AG04450 (cell line): ENCODE data around the gene GPRASP3. TPM values are rescaled to one million over a fixed set of nuclear protein-coding genes. Genes with fewer than 3 reads are reported as not detected.
"Not testable (repeated sequence)": the region's sequence is repeated elsewhere in the genome, so short reads cannot be mapped to it uniquely, and the experiment has no call there.

Experiments used
- CTCF ChIA-PET: fragments of 300-600, 350-600 bp; formaldehyde crosslinking; extraction: SDS; loops from one replicate; lab custom pipeline; 2022; ENCODE audit warnings: antibody characterized with exemption, inconsistent platforms; lab: Charles Lee
- POLR2A ChIA-PET: fragments of 350-600 bp; formaldehyde crosslinking; extraction: SDS; loops from one replicate; lab custom pipeline; 2021; ENCODE audit warnings: antibody characterized with exemption, inconsistent platforms; lab: Yijun Ruan, JAX
- DNase-seq: peaks from one replicate; pipeline ENCODE4 v3.0.0-alpha.2; 2011; ENCODE audit warnings: low read depth, low spot score
- H3K27ac ChIP-seq: one replicate; pipeline ENCODE4 v1.5.1; 2012; ENCODE audit warnings: low read depth, low read length, control low read depth
- H3K27me3 ChIP-seq: one replicate; pipeline ENCODE4 v1.6.0; 2012; ENCODE audit warnings: low read length; ENCODE audit not compliant: control insufficient read depth, insufficient read depth
- H3K4me3 ChIP-seq: 2 replicates; pipeline ENCODE4 v1.5.1; 2011; ENCODE audit warnings: mild to moderate bottlenecking, low read depth, low read length, control low read depth
- H3K9me3 ChIP-seq: 2 replicates; pipeline ENCODE4 v1.5.1; 2012; ENCODE audit warnings: low read length; ENCODE audit not compliant: control insufficient read depth, insufficient read depth
- polyA minus RNA-seq: library from RNA; depleted of rRNA, polyadenylated mRNA; stranded (reverse); fragments of >200 nt; gene quantifications from 2 replicates; pipeline ENCODE4 v1.2.3, GENCODE V29; 2011; rRNA and poly(A)+ RNA removed
- polyA plus RNA-seq: library from polyadenylated mRNA; depleted of rRNA; stranded (reverse); fragments of >200 nt; gene quantifications from 2 replicates; pipeline ENCODE4 v1.2.3, GENCODE V29; 2011; rRNA removed
- TF ChIP-seq, protein P1 (sequence below): IDR thresholded peaks from 2 replicates; pipeline ENCODE4 v1.5.1; 2011; ENCODE audit warnings: low read depth, low read length, control low read depth, inconsistent platforms

The GPRASP3 gene, protein sequence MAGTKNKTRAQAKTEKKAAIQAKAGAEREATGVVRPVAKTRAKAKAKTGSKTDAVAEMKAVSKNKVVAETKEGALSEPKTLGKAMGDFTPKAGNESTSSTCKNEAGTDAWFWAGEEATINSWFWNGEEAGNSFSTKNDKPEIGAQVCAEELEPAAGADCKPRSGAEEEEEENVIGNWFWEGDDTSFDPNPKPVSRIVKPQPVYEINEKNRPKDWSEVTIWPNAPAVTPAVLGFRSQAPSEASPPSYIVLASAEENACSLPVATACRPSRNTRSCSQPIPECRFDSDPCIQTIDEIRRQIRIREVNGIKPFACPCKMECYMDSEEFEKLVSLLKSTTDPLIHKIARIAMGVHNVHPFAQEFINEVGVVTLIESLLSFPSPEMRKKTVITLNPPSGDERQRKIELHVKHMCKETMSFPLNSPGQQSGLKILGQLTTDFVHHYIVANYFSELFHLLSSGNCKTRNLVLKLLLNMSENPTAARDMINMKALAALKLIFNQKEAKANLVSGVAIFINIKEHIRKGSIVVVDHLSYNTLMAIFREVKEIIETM
- polyA plus RNA-seq = 5.3 and 6.9 TPM in 2 replicates
- polyA minus RNA-seq = 8.1 and 12.5 TPM in 2 replicates

DNA sequence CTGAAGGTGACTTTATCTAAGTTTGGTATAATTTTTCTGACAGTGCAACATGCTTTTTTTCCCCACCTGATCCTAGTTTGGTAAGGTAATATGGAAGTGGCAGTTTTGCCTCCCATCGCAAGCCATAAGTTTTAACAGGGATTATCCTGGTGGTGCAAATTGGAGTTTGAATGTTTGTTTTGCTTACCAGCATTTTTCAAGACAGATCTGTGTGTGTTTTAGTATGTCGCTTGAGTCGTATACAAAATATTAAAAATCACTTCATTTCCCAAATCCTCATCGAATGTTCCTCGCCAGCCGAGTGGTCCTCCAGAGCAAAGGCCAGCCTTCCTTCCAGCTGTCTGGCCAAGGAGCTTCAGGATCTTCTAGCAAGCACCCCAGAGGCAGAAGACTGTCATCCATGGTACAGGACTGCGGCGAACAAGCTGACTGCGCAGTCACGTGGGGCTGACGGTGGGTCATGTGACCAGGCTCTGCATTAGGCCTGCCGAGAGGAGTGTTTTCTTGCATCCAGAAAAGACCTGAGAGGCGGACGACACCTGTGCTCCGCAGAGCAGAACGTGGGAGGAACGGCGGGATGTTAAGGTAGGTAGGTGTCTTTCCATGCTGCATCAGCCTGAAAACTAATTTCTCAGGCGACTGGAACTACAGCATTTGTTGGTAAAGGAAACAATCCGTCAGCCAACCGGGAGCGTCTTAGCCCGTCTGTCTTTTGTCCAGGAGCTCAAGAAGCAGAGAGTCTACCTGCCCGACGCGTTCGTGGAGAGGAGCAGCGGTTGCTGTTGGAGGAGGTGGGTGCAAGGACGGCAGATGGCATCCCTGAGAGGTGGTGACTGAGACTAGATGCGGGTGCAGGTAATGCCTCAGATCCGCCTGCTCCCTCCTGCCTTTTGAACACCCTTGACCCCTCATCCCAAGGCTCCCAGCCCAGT is at the start of gene GPRASP3:
Gene GPRASP3, plus strand, starts transcription at position 507 of the 932 bp plus-strand sequence. CDS start 28,253 bp downstream, outside the sequence.
- TF ChIP-seq, protein P1, sequence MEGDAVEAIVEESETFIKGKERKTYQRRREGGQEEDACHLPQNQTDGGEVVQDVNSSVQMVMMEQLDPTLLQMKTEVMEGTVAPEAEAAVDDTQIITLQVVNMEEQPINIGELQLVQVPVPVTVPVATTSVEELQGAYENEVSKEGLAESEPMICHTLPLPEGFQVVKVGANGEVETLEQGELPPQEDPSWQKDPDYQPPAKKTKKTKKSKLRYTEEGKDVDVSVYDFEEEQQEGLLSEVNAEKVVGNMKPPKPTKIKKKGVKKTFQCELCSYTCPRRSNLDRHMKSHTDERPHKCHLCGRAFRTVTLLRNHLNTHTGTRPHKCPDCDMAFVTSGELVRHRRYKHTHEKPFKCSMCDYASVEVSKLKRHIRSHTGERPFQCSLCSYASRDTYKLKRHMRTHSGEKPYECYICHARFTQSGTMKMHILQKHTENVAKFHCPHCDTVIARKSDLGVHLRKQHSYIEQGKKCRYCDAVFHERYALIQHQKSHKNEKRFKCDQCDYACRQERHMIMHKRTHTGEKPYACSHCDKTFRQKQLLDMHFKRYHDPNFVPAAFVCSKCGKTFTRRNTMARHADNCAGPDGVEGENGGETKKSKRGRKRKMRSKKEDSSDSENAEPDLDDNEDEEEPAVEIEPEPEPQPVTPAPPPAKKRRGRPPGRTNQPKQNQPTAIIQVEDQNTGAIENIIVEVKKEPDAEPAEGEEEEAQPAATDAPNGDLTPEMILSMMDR = no peak
- POLR2A ChIA-PET = no interaction called here
- DNase-seq = peak; percentile 34
- no peak within 1 kb of the TSS for H3K27ac ChIP-seq
- no peaks in the 10 kb centered on the region for H3K27me3 ChIP-seq
- CTCF ChIA-PET = interaction anchor here (1.1 kb wide), 1 partner anchor 115 kb away, joined by 3 read pairs; no protein-coding TSS in a partner anchor
- H3K4me3 ChIP-seq = peak within 1 kb of the TSS; percentile 73
- no peaks in the 10 kb centered on the region for H3K9me3 ChIP-seq

DNA sequence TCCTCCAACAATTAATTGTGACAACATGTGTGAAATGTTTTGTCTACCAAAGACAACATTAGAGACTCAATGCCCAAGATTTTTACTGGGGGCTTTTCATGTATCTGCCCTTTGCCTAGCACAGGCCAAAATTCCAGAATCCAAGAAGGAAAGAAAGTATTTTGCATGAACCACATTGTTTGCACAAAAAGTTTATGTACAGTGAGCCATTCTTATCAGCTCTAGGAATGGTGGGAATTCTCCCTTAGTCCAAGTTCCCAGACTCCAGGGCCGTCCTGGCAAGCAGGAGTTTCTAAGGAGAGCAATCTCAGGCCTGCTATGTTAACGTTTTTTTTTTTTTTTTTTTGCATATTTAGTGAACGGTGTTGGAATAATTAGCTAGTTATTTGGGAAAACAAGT is 47.7 kb upstream of the GPRASP3 start:
- no peak overlapping the region for H3K27ac ChIP-seq
- DNase-seq = no peak
- no peak overlapping the region for H3K4me3 ChIP-seq
- CTCF ChIA-PET = interaction anchor here (0.6 kb wide), 1 partner anchor 42 kb away, joined by 3 read pairs; no protein-coding TSS in a partner anchor
- TF ChIP-seq, protein P1 = no peak
- H3K27me3 ChIP-seq = no peaks in the 10 kb centered on the region
- POLR2A ChIA-PET = interaction anchor here (0.8 kb wide), 1 partner anchor 13 kb away, joined by 3 read pairs; no protein-coding TSS in a partner anchor
- no peaks in the 10 kb centered on the region for H3K9me3 ChIP-seq

DNA sequence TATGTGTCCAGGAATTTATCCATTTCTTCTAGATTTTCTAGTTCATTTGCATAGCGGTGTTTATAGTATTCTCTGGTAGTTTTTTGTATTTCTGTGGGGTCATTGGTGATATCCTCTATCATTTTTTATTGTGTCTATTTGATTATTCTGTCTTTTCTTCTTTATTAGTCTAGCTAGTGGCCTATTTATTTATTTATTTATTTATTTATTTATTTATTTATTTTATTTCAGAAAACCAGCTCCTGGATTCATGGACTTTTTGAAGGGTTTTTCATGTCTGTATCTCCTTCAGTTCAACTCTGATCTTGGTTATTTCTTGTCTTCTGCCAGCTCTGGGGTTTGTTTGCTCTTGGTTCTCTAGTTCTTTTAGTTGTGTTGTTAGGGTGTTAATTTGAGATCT is 43.1 kb upstream of the GPRASP3 start:
- CTCF ChIA-PET, H3K9me3 ChIP-seq, H3K27me3 ChIP-seq, H3K27ac ChIP-seq, DNase-seq, POLR2A ChIA-PET, H3K4me3 ChIP-seq: not testable (repeated sequence)

DNA sequence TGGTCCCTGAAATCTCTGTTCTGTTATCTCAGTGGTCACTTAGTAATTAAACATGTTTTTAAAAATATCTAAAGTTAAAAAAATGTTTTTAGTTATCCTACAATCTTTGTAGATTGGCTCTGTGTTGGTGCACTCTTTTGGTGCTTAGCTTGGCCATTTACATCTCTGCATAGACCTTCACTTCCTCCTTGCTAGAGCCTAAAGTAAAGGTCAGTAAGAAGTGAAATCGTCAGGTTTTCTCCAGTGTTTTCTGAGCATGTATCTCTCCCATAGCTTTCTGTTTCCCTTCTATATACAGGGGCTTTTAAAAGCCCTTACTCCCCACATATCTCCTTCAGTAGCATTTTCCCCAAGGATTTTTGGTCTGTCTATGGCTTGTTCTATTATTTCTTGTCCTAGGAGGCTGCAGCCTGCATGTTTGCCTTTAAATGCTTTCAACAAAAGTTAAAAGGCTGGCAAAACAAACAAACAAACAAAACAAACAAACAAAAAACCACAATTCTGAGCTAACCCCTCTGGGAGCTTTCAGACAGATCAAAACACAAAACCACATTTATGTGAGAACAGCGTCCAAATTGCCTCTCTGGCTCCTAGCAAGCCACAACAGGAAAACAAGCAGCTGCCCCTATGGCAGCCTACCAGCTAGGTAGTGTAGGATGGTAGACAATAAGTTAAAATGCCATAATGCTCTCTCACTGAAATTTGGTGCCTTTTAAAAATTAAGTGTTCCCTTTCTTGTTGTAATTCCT is 35.6 kb upstream of the GPRASP3 start:
- no peaks in the 10 kb centered on the region for H3K27me3 ChIP-seq
- H3K27ac ChIP-seq = no peak overlapping the region
- H3K4me3 ChIP-seq = no peak overlapping the region
- DNase-seq = no peak
- TF ChIP-seq, protein P1 = no peak
- no peaks in the 10 kb centered on the region for H3K9me3 ChIP-seq
- CTCF ChIA-PET = no interaction called here
- POLR2A ChIA-PET = no interaction called here

DNA sequence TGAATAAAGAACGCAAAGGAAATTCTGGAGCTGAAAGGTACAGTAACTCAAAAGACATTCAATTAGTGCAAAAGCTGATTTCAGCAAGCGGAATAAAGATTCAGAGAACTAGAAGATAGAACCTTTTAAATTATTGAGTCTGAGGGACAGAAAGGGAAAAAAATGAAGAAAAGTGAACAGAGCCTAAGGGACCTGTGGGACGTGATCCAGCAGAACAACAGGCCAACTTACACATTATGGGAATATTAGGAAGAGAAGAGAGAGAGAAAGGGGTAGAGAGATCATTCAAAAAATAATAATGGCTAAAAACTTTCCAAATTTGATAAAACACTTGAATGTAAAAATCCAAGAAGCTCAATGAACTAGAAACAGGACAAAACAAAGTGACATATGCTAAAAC is 25.8 kb upstream of the GPRASP3 start:
- no peaks in the 10 kb centered on the region for H3K27me3 ChIP-seq
- CTCF ChIA-PET = no interaction called here
- TF ChIP-seq, protein P1 = no peak
- no peak for DNase-seq
- no peak overlapping the region for H3K27ac ChIP-seq
- no peaks in the 10 kb centered on the region for H3K9me3 ChIP-seq
- H3K4me3 ChIP-seq = no peak overlapping the region
- POLR2A ChIA-PET = no interaction called here
